Activated CD8-positive, alpha-beta memory T cell treated with anti-CD3 and anti-CD28 coated beads, Interleukin-2, amount 50 U/mL, for 1 hour (primary cell): Measurements from ENCODE around the gene SULT2A1.
"Not testable (repeated sequence)": the region's sequence is repeated elsewhere in the genome, so short reads cannot be mapped to it uniquely, and the experiment has no call there.

ENCODE experiments used
- DNase-seq: peaks from one replicate; pipeline ENCODE4 v3.0.0-alpha.2; 2020; ENCODE audit errors: extremely low read depth

SULT2A1 gene, protein sequence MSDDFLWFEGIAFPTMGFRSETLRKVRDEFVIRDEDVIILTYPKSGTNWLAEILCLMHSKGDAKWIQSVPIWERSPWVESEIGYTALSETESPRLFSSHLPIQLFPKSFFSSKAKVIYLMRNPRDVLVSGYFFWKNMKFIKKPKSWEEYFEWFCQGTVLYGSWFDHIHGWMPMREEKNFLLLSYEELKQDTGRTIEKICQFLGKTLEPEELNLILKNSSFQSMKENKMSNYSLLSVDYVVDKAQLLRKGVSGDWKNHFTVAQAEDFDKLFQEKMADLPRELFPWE

DNA sequence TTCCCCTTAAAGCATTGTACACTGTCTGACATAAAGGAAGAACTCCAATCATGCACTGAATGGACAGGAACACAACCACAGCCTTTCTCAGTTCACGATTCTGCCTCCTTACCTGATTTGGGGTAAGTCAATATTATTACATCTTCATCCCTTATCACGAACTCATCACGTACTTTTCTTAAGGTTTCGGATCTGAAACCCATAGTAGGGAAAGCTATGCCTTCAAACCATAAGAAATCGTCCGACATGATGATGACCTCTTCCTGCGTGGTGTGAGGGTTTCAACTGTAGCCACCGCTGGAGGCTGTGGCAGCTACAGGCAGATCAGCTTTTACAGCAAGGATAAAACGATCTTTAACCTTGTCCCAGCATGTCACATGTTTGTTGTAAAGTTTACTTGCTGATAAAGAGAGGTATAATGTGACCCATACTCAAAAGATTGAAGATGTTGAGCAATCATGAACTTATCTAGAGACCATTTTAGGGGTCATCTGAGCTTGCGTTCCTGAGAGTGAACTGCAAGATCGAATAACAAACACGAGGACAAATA, at the start of gene SULT2A1:
SULT2A1 (minus strand) TSS at position 306 of the 550 bp plus-strand sequence; CDS start at position 248, 58 bp downstream.
- DNase-seq, result no peak

DNA sequence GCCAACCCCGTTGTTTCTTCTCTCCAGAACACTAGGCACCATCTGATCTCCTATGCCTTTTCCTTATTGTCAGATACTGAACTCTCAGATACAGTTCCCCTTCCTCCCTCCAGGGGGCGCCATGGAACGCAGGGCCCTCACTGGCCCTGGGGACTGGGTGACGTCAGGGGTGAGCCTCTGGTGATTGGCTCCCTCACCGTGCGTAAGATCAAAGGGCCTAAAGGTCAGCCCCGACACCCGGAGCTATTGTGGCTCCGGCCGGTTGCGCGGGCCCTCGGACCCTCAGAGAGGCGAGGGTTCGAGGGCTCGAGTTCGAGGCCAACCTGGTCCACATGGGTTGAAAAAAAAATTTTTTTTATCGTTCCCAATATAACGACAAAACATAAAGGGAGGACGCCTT, 42.5 kb upstream of the SULT2A1 start:
- not testable (repeated sequence) for DNase-seq

DNA sequence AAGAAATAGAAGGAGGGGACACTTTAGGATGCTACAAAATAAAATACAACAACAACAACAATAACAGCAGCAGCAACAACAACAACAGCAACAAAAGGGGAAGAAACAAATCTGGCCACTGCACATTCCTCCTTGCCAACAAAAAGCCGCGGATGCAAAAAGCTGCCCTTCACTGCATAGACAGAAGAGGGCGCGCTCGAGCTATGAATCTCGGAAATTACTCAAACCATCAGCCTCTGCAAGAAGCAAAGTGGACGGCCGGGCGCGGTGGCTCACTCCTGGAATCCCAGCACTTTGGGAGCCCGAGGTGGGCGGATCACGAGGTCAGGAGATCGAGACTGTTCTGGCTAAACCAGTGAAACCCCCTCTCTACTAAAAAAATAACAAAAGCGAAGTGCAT, 34.0 kb upstream of the SULT2A1 start:
- not testable (repeated sequence) for DNase-seq

DNA sequence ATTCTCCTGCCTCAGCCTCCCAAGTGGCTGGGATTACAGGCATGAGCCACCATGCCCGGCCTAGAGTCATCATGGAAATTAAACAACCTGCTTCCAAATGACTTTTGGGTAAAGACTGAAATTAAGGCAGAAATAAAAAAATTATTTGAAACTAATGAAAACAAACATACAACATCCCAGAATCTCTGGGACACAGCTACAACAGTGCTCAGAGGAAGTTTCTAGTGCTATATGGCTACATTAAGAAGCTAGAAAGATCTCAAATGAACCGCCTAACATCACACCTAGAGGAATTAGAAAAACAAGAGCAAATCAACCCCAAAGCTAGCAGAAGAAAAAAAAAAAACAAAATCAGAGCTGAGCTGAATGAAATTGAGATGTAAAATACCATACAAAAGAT, 24.1 kb upstream of the SULT2A1 start:
- not testable (repeated sequence) for DNase-seq

DNA sequence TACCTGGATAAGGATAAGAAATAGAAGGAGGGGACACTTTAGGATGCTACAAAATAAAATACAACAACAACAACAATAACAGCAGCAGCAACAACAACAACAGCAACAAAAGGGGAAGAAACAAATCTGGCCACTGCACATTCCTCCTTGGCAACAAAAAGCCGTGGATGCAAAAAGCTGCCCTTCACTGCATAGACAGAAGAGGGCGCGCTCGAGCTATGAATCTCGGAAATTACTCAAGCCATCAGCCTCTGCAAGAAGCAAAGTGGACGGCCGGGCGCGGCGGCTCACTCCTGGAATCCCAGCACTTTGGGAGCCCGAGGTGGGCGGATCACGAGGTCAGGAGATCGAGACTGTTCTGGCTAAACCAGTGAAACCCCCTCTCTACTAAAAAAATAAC, 23.2 kb upstream of the SULT2A1 start:
- DNase-seq, result not testable (repeated sequence)

DNA sequence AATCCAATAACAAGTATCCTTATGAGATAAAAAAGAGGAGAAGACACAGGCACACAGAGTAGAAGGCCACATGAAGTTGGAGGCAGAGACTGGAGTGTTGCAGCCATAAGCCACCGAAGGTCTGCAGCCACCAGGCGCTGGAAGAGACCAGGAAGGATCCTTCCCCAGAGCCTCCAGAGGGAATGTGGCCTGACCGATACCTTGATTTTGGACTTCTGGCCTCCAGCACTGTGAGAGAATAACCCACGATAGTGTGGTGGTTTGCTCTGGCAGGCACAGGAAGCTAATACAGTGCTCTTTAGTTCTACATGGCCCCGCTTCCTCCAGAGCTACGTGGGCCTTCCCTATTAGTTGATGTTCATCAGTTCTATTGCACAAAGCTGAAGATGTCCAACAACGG, 15.3 kb upstream of the SULT2A1 start:
- no peak for DNase-seq

DNA sequence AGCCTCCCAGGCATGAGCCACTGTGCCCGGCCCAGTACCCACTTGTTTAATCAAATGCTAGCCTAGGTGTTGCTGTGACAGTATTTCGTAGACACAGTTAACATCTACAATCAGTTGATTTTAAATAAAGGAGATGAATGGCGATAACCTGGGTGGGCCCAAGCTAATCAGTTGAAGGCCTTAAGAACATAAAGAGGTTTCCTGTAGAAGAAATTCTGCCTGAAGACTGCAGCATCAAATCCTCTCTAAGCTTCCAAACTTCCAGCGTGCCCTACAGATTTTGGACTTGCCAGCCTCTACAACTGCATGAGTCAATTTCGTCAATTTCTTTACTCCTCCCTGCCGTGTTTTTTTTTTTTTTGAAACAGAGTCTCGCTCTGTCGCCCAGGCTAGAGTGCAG, 13.2 kb upstream of the SULT2A1 start:
- no peak for DNase-seq

DNA sequence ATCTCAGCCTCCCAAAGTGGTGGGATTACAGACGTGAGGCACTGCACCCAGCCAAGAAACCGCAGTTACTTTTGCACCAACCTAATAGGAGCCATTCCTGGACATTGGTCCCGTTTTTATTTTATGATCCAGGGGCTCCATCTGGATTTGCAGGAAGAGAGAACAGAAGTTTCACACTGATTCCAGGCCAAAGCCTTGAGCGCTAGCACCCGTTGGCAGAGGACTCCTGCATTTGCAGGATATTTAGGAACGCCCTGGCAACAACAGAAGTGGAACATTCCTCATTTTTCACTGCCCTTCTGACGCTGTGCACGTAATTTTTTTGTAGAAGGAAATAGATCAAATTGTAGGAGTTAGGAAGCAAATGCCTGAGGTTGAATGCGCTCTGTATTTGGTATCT, 11.7 kb upstream of the SULT2A1 start:
- no peak for DNase-seq

DNA sequence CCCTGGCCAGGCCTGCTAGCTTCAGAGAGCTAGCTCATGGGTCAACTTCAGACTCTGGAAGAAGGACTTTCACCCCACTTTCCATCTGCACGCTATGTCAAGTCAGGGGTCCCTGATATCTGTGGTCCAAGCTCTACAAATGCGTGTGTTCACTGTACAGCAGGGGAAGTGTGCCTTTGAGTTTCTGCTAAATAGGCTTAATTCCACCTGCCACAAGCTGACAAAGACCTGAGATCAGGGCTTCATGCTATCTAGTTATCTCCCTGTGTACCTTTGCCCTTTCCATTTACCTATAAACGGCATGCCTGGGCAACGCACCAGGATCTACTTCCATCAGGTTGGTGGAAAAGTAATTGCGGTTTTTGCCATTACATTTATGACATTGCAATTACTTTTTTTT, 10.7 kb upstream of the SULT2A1 start:
- DNase-seq, result no peak

DNA sequence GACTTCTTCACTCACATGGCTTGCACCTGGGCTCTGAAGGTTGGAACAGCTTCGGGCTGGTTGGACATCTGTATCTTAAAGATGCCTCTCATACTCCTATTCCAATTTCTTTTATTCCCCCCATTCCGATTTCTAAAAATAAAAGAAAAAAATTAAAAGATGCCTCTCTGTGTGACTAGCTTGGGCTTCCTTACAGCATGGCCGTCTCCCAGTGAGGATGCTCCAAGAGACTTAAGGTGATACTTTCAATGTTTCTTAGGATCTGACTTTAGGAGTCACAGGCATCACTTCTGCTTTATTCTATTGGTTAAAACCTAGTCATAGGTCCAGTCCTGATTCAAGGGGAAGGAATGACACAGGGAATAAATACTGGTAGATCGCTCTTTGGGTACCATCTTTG, 9.9 kb upstream of the SULT2A1 start:
- DNase-seq, result no peak

DNA sequence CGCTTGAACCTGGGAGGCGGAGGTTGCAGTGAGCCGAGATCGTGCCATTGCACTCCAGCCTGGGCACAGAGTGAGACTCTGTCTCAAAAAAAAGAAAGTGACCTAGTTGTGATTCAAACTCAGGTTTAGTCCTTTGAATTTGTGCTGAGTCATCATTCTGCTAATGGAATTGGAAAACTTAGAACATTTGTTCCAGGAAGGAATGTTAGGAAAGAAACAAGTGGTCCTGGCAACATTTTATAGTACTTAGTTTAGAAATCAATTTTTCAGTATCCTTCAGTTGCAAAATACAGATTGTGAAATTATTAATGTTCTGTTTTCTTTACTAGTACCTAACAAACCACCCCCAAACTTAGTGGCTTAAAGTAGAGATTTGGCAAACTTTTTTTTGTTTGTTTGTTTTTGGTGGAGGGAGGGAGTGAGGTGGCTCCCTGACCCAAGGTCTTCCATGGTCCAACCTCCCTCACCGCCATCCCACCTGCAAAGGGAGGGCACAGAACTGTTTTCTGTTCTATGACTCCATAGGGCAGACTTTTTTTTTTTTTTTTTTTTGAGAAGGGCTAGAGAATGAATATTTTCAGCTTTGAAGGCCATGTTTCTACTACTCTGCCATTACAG, 9.2 kb upstream of the SULT2A1 start:
- DNase-seq, result no peak

DNA sequence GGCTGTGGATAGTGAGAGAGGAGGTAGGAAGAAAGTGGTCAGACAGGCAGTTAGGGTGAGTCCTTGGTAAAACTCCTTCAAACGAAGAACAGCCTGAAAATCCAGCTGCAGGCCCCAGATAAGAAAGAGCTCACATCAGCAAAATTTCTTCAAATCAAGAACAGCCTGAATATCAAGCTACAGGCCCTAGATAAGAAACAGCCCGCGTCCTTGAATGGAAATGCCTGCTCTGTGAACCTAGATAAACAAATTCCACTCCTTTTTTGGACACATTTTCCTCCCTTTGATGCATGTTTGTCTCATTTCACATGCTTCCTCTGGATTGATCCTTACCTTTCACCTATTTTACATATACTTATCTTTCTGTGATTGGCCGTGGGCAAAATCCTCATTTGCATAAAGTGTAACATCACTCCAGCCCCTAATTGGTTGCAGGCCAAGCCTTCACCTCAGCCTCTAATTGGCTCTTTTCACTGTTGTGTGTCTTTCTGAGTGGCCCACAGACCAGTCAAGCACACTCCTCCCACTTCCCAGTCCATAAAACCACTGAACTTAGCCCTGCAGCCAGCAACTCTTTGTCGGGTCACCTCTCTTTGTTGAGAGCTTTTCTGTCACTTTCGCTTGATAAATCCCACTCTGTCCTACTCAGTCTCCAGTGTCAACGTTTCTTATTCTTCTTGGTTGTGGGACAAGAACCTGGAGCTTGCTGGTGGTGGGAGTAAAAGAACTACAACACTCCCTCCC, 6.0 kb upstream of the SULT2A1 start:
- DNase-seq, result no peak

DNA sequence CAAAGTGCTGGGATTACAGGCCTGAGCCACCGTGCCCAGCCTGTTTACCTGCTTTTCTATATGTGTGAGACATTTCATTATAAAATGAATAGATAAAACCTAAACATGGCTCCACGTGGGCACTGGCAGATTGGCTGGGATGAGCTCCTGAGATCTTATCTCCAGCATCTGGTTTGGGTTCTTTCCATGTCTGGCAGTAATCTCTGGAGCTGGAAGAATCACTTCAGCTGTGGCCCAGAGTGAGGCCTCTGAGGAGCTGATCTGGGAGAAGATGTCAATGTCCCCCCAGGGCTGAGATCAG, 5.5 kb upstream of the SULT2A1 start:
- no peak for DNase-seq

DNA sequence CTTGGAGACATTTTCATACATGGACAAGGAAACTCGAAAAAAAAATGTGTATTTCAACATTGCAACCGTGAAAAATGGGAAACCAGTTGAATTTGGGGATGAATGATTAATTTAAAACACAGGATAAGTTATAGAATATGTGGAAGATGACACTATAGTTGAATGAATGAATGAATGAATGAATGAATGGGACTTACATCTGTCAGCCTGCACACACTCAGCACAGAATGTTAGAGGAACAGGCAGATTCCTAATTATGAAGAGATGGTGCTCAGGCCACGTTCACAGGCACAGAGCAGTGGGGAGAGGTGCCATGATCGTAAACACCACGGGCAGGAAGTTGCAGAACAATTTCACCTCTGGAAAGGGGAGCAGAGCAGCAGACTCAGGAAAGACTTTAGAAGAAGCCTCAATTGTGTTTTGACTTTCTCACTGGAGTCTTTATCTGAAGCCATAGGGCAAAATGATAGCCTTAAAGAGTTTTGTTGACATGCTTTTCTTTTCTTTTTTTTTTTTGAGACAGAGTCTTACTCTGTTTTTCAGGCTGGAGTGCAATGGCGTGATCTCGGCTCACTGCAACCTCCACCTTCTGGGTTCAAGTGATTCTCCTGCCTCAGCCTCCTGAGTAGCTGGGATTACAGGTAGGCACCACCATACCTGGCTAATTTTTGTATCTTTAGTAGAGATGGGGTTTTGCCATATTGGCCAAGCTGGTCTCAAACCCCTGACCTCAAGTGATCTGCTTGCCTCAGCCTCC, 4.9 kb upstream of the SULT2A1 start:
- no peak for DNase-seq

DNA sequence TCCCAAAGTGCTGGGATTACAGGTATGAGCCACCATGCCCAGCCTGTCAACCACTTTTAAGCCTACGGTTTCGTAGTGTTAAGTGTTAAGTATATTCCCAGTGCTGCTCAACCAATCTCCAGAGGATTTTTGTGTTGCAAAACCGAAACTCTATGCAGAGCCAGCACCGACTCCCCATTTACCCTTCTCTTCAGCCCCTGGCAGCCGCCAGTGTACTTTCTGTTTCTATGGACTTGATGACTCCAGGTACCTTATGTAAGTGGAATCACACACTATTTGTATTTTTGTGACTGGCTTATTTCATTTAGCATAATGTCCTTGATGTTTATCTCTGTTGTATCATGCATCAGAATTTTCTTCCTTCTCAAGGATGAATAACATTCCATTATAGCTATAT, 1.1 kb downstream of the SULT2A1 start:
- DNase-seq, result no peak

DNA sequence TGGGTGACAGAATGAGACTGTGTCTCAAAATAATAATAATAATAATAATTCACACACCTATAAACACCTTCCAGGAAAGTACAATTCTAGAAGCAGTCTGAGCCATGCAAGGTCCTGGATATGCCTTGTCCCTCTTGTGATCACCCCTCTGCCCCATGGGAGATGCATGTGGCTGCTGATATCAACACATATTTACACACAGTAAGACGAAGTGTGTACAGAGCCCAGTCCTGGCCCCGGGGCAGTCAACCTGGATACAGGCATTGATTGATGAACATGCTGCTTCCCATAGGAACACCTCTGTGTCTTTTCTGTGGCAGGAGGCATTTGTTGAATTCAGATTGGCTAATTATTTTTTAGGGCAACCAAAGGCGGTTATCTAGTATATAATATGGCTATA, 3.2 kb downstream of the SULT2A1 start:
- DNase-seq, result no peak

DNA sequence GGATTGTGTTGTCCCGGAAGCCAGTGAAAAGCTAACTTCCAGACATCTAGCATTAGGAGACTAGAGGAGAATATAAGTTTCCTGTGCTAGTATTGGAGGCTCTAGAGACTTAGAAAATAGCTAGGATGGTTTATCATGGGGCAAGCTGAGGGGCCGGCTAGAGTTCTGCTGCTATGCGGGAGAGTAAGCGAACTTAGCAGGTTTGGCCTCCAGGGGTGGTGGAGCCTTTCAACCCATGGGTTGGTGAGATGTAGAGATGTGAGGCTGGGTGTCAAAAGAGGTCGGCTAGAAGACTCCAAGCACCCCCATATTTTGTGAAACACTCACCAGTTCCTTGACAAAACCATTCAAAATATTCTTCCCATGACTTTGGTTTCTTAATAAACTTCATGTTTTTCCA, 4.4 kb downstream of the SULT2A1 start:
- no peak for DNase-seq

DNA sequence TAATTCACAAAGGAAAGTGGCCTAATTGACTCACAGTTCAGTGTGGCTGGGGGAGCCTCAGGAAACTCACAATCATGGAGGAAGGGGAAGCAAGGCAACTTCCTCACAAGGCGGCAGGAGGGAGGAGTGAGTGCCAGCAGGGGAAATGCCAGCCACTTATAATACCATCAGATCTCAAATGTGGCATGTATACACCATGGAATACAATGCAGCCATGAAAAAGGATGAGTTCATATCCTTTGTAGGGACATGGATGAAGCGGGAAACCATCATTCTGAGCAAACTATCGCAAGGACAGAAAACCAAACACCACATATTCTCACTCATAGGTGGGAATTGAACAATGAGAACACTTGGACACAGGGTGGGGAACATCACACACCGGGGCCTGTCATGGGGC, 6.7 kb downstream of the SULT2A1 start:
- not testable (repeated sequence) for DNase-seq

DNA sequence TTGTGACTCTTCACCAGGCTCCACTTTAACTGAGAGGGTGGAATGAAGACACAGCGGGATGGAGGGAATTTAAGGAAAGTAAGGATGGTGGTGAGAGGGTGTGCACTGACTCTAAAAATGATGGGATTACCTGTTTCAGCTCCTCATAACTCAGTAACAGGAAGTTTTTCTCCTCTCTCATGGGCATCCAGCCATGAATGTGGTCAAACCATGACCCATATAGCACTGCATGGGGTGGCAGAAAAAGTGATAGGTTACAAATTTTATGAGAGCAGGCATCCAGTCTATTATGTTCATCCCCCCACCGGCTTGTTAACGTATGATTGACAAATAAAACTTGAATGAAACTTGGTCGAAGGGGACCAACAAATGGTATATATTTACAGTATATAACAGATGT, 7.2 kb downstream of the SULT2A1 start:
- no peak for DNase-seq

DNA sequence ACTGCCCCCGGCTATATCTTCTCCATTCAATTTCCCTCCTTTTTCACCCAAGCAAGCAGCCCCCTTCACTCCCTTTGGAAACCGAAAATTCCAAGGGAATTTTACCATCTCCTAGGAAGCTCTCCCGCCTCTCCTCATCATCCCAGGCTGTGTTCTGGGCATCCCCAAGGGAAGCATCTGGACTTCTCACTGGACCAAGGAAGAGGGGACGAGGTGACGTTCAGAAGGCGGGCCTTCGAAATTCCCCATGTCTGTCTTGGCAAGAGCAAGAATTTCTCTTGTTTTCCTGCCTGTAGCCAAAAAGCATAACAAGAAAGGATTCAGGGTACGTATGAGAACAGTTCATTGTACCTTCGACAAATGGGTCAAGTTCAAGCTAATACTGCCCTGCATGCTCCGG, 20.9 kb downstream of the SULT2A1 start:
- DNase-seq, result no peak

DNA sequence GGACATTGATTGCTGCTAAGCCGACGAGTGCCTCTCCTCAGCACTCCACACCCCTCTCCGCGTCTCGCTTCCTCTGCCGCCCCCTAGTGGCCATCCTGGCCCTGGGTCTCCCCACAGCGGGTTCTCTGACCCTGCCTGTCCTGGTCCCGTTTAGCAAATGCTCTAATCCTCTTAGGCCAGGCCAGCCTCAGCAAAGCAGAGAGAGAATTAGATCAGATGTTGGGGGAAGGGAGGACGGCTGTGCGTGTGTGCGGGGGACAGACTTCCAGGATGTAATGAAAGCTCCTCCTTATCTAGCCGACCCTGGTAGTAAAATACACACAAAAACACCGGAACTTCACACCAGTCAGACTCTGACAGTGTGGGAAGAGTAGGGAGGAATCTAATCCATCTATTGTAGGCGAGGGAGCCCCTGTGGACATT, 22.6 kb downstream of the SULT2A1 start:
- peak; percentile 40 for DNase-seq

DNA sequence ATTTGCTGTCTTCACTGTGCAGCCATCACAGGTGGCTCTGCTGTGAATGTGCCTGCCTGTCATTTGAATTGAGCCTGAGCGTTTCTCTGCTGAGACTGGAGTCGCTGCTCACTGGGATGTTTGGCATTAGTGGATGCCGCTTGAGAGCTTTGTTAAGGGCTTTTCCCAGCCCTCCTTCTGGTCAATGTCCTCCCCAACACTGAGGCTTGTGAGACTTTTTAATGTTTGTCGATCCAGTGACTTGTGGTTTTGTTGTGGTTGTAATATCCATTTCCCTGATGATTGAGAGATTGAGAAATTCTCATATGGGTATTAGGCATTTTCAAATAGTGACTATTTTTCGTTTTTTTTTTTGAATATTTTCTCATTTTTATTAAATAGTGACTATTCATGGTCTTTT, 24.5 kb downstream of the SULT2A1 start:
- no peak for DNase-seq
